Kidney tubule cell (primary cell): ENCODE results near the gene GLUD1.
"Not testable (repeated sequence)": the region's sequence is repeated elsewhere in the genome, so short reads cannot be mapped to it uniquely, and the experiment has no call there.

ENCODE experiments used
- DNase-seq: peaks from one replicate; pipeline ENCODE4 v3.0.0-alpha.2; 2018; ENCODE audit warnings: low spot score

GLUD1 gene

DNA sequence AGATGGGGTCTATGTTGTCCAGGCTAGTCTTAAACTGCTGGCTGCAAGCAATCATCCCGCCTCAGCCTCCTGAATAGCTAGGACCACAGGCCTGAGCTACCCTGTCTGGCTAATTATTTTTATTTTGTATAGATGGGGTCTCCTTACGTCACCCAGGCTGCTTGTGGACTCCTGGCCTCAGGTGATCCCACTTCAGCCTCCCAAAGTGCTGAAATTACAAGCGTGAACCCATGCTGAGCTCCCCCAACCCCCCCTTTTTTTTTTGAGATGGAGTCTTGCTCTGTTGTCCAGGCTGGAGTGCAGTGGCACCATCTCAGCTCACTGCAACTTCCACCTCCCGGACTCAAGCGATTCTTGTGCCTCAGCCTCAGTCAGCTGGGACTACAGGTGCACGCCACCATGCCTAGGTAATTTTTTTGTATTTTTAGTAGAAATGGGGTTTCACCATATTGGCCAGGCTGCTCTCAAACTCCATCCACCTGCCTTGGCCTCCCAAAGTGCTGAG, 49.2 kb downstream of the GLUD1 start:
- no peak for DNase-seq

DNA sequence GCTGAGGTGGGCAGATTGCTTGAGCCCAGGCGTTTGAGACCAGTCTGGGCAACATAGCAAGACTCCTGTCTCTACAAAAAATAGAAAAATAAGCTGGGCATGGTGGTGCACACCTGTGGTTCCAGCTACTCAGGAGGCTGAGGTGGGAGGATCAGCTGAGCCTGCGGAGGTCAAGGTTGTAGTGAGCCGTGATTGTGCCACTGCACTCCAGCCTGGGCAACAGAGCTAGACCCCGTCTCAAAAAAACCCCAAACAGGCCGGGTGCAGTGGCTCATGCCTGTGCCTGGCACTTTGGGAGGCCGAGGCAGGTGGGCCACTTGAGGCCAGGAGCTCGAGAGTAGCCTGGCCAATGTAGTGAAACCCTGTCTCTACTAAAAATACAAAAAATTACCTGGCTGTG, 51.1 kb downstream of the GLUD1 start:
- not testable (repeated sequence) for DNase-seq

DNA sequence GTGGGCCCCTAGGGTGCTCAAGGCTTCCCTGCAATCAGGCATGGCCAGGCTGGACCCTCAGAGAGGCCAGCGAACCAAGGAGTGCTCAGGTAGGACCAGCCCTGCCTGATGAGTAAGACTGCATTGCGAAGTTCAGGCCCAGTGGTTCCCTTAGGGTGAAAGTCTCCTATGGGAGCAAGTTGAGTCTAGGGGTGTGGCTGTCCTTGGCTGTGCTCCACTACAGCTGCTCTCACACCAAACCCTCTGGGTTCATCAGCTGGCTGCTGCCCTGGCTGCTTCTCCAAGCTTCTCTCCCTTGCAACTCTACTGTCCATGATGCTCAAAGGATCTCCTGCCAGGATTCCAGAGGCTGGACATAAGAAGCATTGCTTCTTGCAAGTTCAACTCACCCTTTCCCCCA, 55.9 kb downstream of the GLUD1 start:
- DNase-seq = no peak

DNA sequence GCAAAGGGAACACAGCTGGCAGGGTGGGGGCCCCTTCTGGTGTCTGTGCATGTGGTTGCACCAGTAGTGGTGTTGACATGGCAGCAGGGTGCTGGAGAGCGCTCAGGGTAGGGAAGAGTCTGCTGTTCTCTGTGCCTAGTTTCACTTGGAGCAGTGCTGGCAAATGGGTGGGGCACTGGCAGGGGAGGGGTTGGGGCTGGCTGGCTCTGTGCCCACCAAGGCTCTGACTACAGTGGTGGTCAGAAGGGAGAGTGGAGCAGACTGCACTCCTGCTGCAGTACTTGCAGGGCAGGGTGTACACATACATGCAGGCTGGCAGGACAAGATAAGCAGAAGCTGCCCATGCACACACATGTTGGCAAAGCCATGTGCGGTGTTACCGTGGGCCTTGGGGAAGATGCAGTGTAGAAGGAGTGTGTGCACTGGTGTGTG, 56.3 kb downstream of the GLUD1 start:
- DNase-seq = no peak

DNA sequence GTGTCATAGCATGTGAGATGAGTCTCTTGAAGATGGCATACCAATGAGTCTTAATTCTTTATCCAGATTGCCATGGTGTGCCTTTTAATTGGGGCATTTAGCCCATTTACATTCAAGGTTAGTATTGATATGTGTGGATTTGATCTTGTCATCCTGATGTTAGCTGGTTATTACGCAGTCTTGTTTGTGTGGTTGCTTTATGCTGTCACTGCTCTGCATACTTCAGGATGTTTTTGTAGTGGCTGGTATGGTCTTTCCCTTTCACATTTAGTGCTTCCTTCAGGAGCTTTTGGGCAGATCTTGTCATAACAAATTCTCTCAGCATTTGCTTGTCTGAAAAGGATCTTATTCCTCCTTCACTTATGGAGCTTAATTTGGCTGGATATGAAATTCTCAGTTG, 58.0 kb downstream of the GLUD1 start:
- DNase-seq = no peak

DNA sequence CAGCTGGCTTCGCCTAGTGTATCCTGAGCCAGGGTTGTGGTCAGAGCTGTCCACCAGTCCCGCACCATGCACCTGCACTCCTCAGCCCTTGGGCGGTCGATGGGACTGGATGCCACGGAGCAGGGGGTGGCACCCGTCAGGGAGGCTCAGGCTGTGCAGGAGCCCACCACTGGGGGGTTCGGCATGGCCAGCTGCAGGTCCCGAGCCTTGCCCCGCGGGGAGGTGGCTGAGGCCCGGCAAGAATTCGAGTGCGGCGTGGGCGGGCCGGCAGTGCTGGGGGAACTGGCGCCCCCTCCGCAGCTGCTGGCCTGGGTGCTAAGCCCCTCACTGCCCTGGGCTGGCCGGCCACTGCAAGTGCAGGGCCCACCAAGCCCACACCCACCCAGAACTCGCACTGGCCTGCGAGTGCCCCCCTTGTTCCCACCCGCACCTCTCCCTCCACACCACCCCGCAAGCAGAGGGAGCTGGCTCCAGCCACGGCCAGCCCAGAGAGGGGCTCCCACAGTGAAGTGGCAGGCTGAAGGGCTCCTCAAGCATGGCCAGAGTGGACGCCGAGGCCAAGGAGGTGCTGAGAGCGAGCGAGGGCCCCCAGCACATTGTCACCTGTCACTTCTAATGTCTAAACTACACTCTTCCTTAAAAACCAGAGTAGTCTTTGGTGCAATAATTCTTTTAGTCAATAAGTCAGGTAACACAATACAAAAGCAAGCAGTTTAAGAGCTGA, 63.6 kb downstream of the GLUD1 start:
- no peak for DNase-seq

DNA sequence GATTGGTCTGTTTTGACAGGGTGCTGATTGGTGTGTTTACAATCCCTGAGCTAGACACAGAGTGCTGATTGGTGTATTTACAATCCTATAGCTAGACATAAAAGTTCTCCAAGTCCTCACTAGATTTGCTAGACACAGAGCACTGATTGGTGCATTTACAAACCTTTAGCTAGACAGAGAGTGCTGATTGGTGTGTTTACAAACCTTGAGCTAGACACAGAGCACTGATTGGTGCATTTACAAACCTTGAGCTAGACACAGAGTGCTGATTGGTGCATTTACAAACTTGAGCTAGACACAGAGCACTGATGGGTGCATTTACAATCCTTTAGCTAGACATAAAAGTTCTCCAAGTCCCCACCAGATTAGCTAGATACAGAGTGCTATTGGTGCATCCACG, 64.2 kb downstream of the GLUD1 start:
- DNase-seq = not testable (repeated sequence)

DNA sequence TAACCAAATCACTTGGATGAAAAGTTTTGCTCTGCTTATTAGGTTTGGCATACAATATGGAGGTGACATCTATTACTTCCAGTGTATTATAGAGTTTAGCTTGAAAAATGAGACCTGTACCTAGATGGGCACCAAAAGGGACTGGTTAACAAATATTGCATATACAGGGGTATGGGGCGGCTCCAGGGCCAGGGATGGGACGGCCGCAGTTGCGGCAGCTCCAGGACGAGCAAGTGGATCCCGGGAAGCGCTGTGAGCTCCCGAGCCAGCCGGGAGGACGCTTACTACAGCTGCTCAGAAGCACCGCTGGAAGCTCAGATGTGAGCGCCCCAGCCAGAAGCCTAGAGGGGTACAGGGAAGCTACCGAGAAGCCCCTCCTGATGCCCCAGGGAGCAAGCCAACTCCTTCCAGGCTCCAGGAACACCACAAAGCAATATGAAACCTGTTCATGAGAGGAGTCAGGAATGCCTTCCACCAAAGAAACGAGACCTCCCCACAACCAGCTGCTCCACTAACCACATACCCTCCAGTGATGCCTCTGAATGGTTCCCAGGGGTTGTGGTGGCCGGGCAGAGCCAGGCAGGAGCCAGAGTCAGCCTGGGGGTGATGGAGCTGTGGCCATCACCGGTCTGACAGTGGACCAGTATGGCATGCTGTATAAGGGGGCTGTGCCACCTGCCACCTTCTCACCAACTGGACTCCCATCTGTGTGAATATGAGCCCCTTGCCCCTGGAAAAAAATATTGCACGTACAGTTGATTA, 67.7 kb downstream of the GLUD1 start:
- DNase-seq = not testable (repeated sequence)

DNA sequence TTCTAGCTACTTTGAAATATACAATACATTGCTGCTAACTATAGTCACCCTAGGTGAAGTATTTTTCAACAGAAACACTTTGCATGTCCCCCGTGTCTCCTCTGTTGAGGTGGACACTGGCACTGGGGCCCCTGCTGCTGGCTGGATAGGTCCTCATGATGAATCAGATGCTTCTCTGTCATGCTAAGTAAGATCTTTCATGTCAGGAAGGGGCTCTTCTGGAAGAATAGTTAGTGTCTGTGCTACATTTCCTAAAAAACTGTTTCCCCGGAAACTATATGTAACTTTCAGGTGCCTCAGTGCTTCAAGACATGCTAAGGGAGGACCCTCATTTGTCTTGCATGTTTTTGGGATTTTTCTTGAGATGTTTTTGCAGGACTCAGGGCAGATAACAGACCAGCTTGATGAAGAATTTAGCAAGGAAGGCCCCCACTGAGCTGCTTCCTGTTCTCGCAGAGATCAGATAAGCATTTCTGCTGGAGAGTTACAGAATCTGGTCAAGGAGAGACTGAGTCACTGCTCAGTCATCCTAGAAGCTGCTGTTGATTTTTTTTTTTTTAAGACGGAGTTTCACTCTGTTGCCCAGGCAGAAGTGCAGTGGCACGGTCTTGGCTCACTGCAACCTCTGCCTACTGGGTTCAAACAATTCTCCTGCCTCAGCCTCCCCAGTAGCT, 69.2 kb downstream of the GLUD1 start:
- peak; percentile 85 for DNase-seq

DNA sequence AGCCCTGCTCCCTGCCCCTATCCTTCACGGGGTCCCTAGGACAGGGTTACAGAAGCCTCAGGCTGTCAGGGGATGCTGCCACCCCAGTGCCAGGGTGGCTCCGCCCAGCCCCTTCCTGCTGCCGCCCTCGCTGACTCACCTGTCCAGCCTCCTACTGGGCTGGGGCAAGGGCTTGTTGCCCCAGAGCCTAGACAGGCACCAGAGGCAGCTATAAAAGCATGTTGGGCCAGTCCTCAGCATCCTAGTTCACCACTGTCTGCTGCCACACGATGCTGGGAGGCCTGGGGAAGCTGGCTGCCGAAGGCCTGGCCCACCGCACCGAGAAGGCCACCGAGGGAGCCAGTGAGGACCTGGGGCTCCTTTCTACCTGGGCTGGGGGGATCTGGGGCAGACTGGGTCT, 74.6 kb downstream of the GLUD1 start, which contains the start of gene FAM25A:
Gene FAM25A (plus strand): TSS at position 239 of the 400 bp plus-strand sequence. CDS start 31 bp downstream, at position 270.
- peak; percentile 38 for DNase-seq

DNA sequence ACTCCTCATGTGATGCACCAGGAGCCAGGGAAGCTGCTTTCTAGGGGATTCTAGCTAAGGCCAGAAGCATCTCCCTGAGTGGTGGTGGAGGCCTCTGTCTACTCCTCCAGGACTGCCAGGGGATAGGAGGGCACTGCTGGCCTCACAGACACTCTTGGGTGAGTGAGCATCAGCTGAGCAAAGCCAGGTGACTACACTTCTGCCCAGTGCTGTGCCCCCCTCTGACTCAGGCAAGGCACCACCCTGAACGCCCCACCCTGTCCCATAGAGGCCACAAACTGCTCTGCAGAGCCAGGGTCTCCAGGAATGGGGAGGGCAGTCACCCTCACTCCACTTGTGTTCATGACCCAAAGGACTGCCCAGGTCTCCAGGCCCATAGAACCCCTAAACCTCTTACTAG, 75.1 kb downstream of the GLUD1 start:
- DNase-seq = peak; percentile 47

DNA sequence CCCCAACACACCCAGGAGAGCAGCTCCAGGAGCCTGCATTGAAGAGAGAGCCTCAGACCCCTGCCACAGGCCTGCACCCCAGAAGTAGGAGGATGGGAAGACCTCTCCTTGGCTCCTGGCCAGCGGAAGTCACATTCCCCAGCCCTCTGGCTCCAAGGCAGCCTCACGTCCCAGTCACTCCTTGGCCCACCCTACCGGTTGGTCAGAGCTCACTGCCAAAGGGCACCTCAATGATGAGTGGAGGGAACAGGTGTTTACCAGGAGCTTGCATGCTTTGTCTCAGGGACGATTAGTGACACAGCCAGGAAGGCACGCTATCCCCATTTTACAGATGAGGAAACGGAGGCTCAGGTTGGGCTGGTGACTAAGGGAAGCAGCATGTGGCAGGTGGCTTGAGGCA, 75.6 kb downstream of the GLUD1 start:
- peak; percentile 18 for DNase-seq

DNA sequence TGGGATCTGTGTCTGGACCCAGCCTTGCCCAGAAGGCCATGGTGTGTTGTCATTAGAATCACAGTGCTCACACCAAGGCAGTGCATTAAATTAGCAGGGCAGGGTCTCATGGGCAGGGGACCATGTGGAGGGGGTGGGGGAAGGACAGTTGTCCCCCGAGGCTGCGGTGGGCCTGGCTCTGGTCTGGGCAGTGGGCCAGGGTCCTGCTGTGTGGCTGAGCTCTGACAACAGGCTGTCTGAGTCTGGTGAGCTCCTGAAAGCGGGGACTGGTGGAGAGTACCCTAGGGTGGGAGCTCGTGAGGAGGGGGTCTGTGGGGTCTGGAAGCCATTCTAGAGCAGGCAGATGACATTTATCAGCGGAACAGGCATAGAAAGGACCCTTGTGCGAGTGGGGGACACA, 76.5 kb downstream of the GLUD1 start:
- not testable (repeated sequence) for DNase-seq

DNA sequence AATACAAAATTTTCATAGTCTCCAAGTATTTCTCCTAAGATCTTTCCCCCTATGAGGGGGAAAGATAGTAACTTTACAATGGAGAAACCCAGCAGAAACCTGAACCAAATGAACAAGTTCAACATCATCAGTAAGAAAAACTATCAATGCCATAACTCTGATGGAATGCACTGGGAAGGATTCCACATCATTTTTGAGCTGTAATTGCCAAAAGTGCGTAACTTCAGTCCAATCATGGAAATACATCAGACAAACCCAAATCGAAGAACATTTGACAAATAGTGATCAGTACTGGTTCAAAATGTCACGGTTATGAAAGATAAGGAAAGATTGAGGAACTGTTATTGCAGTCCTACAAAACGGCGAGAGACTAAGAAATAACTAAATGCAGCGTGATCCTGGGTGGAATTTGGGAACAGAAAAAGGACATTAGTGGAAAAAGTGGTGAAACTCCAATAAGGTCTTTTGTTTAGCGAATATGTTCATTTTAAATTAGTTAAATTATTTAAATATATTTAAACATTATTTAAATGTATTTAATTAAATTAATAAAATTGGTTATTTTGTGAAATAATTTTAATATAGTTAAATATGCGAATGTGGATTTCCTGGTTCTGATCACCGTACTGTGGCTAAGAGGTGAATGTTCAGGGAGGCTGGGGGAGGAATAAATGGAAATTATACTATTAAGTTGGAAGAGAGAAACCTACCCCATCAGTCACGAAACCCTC, 79.5 kb downstream of the GLUD1 start:
- not testable (repeated sequence) for DNase-seq

DNA sequence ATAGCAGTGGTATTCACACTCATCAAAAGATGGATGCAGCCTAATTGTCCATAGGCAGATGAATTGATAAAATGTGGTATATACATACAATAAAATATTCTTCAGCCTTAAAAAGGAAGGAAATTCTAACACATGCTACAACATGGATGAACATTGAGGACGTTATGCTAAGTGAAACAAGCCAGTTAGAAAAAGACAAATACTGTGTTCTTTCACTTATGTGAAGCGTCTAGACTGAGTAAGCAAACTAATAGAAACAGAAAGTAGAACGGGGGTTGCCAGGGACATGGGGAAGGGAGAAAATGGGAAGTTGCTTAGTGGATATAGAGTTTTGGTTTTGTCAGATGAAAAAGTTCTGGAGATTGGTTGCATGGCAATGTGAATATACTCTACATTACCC, 81.1 kb downstream of the GLUD1 start:
- DNase-seq = not testable (repeated sequence)

DNA sequence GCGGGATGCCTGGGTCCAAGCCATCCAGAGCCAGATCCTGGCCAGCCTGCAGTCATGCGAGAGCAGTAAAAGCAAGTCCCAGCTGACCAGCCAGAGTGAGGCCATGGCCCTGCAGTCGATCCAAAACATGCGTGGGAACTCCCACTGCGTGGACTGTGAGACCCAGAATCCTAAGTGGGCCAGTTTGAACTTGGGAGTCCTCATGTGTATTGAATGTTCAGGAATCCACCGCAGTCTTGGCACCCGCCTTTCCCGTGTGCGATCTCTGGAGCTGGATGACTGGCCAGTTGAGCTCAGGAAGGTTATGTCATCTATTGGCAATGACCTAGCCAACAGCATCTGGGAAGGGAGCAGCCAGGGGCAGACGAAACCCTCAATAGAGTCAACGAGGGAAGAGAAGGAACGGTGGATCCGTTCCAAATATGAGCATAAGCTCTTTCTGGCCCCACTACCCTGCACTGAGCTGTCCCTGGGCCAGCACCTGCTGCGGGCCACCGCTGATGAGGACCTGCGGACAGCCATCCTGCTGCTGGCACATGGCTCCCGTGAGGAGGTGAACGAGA, 85.4 kb downstream of the GLUD1 start:
- not testable (repeated sequence) for DNase-seq

DNA sequence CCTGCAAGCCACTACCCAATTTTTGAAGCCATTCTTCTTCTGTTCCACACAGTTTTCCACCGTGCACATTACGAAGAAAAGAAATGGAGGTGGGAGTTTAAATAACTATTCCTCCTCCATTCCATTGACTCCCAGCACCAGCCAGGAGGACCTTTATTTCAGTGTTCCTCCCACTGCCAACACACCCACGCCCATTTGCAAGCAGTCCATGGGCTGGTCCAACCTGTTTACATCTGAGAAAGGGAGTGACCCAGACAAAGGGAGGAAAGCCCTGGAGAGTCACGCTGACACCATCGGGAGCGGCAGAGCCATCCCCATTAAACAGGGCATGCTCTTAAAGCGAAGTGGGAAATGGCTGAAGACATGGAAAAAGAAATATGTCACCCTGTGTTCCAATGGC, 86.3 kb downstream of the GLUD1 start:
- not testable (repeated sequence) for DNase-seq

DNA sequence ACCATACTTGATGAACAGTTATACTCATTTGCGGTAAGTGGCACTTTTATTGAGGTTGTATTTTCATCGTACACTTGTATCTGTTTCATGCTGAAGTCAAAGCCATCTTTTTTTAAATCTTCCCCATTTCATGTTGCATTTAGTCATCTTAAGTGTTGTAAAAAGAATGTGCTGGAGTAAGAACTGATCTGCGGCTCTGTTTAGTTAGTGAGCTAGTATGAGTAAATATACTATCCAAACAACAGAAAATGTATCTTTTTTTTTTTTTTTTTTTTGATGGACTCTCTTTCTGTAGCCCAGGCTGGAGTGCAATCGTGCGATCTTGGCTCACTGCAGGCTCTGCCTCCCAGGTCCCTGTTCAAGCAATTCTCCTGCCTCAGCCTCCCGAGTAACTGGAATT, 87.0 kb downstream of the GLUD1 start:
- not testable (repeated sequence) for DNase-seq

DNA sequence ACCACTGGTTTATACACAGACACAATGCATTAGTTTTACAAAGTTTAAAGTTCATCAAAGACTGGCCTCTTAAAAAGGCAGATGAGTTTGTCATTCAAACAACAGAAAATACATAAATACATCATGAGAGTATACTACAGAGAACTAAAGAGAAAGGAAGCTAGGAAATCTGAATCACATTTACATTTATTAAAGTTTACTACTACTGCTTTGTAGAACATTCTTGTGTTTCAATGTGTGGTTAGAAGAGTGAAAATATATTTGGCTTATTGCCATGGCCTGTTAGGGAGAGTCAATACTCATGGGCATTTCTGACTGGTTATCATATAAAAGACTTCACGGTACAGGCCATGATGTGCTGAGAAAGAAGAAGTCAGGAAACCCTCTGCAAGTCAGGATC, 87.5 kb downstream of the GLUD1 start:
- DNase-seq = not testable (repeated sequence)

DNA sequence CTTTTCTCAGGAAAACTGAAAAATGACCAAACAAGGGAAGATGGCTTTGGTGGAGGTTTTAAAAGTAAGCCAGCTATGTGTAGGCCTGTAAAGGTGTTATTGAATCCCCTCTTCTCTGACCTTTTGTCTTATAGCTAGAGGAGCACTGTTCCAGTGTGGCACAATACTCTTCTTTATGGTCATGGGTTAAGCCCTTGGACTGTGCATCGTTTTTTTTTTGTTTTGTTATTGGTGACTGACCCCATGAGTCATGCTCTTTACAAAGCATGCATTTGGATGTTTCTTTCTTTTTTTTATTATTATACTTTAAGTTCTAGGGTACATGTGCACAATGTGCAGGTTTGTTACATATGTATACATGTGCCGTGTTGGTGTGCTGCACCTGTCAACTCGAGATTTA, 94.2 kb downstream of the GLUD1 start:
- no peak for DNase-seq
